SK-N-SH (cell line): Measurements from ENCODE around the gene CCDC40. TPM values are rescaled to one million over a fixed set of nuclear protein-coding genes. Genes with fewer than 3 reads are reported as not detected.

Experiments
- CTCF ChIA-PET: fragments of 300-600, 350-600 bp; formaldehyde crosslinking; extraction: SDS; loops from one replicate; lab custom pipeline; 2021; lab: Yijun Ruan, JAX
- POLR2A ChIA-PET: fragments of 350-600 bp; sonication (Branson Sonifier 250); formaldehyde crosslinking; extraction: SDS; loops from one replicate; lab custom pipeline; 2020; ENCODE audit warnings: antibody characterized with exemption, inconsistent platforms; lab: Yijun Ruan, JAX
- DNase-seq: peaks from one replicate; pipeline ENCODE4 v3.0.0; 2012
- H2AFZ ChIP-seq: fragments of 200-600 bp; sonication (generic); 2 replicates; pipeline ENCODE4 v1.8.1; 2016; ENCODE audit warnings: antibody characterized with exemption, mild to moderate bottlenecking, low read depth
- H3F3A ChIP-seq: fragments of 200-600 bp; sonication (generic); replicated peaks from 2 replicates; pipeline ENCODE3; 2016; ENCODE audit warnings: antibody characterized with exemption, mild to moderate bottlenecking; ENCODE audit not compliant: insufficient read depth
- H3K27ac ChIP-seq, 2 experiments: fragments of 200-500 bp in 1 of 2; fragments of 200-600 bp in 1 of 2; sonication (Bioruptor generic) in 1 of 2; sonication (generic), shearing (Covaris generic) in 1 of 2; 2 replicates each; pipeline versions ENCODE4 v1.5.1 to v1.6.1; 2014 to 2016; ENCODE audit warnings: low read depth in 2 of 2, inconsistent platforms in 1 of 2, low read length in 1 of 2, mild to moderate bottlenecking in 1 of 2, mixed read lengths in 1 of 2
- H3K27me3 ChIP-seq: fragments of 200-600 bp; sonication (generic), shearing (Covaris generic); 2 replicates; pipeline ENCODE4 v1.6.1; 2016; ENCODE audit warnings: mixed run types; ENCODE audit not compliant: insufficient read depth
- H3K36me3 ChIP-seq, 2 experiments: fragments of 200-500 bp in 1 of 2; fragments of 200-600 bp in 1 of 2; sonication (Bioruptor generic) in 1 of 2; sonication (generic) in 1 of 2; replicated peaks in 1 of 2; 2 replicates each; pipeline versions ENCODE3 to v1.5.1; 2014 to 2016; ENCODE audit warnings: low read length in 1 of 2, mild to moderate bottlenecking in 1 of 2; ENCODE audit not compliant: insufficient read depth in 2 of 2, control insufficient read depth in 1 of 2
- H3K4me1 ChIP-seq, 2 experiments: fragments of 200-500 bp in 1 of 2; fragments of 200-600 bp in 1 of 2; sonication (Bioruptor generic) in 1 of 2; sonication (generic), shearing (Covaris generic) in 1 of 2; 2 replicates each; pipeline versions ENCODE4 v1.5.1 to v1.6.1; 2014 to 2016; ENCODE audit warnings: low read depth in 1 of 2, low read length in 1 of 2, mixed run types in 1 of 2; ENCODE audit not compliant: insufficient read depth in 2 of 2, control insufficient read depth in 1 of 2
- H3K4me2 ChIP-seq: fragments of 200-600 bp; sonication (generic), shearing (Covaris generic); 2 replicates; pipeline ENCODE4 v1.6.1; 2017; ENCODE audit warnings: mixed run types
- H3K4me3 ChIP-seq, 2 experiments: fragments of 200-500 bp in 1 of 2; fragments of 200-600 bp in 1 of 2; sonication (Bioruptor generic) in 1 of 2; sonication (generic), shearing (Covaris generic) in 1 of 2; 2 replicates each; pipeline versions ENCODE4 v1.5.1 to v1.8.1; 2014 to 2016; ENCODE audit warnings: low read depth in 2 of 2, inconsistent platforms in 1 of 2, low read length in 1 of 2, mild to moderate bottlenecking in 1 of 2, mixed read lengths in 1 of 2, moderate library complexity in 1 of 2
- H3K79me2 ChIP-seq: fragments of 200-600 bp; sonication (generic); 2 replicates; pipeline ENCODE4 v1.8.1; 2017; ENCODE audit warnings: mild to moderate bottlenecking; ENCODE audit not compliant: insufficient read depth
- H3K9ac ChIP-seq: fragments of 200-600 bp; sonication (generic); 2 replicates; pipeline ENCODE4 v1.6.1; 2017; ENCODE audit warnings: mixed run types
- H3K9me2 ChIP-seq: fragments of 200-600 bp; sonication (generic); 2 replicates; pipeline ENCODE4 v1.6.1; 2017; ENCODE audit warnings: mixed run types
- H3K9me3 ChIP-seq: fragments of 200-600 bp; sonication (generic); 2 replicates; pipeline ENCODE4 v1.6.1; 2017; ENCODE audit warnings: mixed run types, mild to moderate bottlenecking, moderate library complexity
- H4K20me1 ChIP-seq: fragments of 200-600 bp; sonication (generic); 2 replicates; pipeline ENCODE4 v1.6.1; 2017; ENCODE audit warnings: mild to moderate bottlenecking, mixed run types; ENCODE audit not compliant: insufficient read depth
- ELF1 ChIP-seq: IDR thresholded peaks from 2 replicates; pipeline ENCODE4 v1.4.0; 2012
- EP300 ChIP-seq, 2 experiments: IDR thresholded peaks; 2 replicates each; pipeline versions ENCODE4 v1.4.0 to v1.6.1; 2012; ENCODE audit warnings: borderline replicate concordance in 1 of 2, low read depth in 1 of 2, low read length in 1 of 2
- EZH2phosphoT487 ChIP-seq: fragments of 200-600 bp; sonication (generic); IDR thresholded peaks from 2 replicates; pipeline ENCODE4 v1.6.1; 2017; ENCODE audit warnings: low read depth, mixed run types, mild to moderate bottlenecking, antibody characterized with exemption, moderate library complexity, borderline replicate concordance
- FOXM1 ChIP-seq: IDR thresholded peaks from 2 replicates; pipeline ENCODE4 v1.4.0; 2012; ENCODE audit warnings: low read depth, mild to moderate bottlenecking
- NFIC ChIP-seq: IDR thresholded peaks from 2 replicates; pipeline ENCODE4 v1.4.0; 2012; ENCODE audit warnings: borderline replicate concordance
- PBX3 ChIP-seq: IDR thresholded peaks from 2 replicates; pipeline ENCODE4; 2012
- POLR2AphosphoS5 ChIP-seq: IDR thresholded peaks from 2 replicates; pipeline ENCODE4 v1.6.1; 2012; ENCODE audit warnings: low read depth, low read length
- RCOR1 ChIP-seq: fragments of 150-350 bp; IDR thresholded peaks from 2 replicates; pipeline ENCODE4 v1.6.1; 2017; ENCODE audit warnings: antibody characterized with exemption, low read length
- RXRA ChIP-seq: IDR thresholded peaks from 2 replicates; pipeline ENCODE4 v1.4.0; 2012; ENCODE audit warnings: low read depth, mild to moderate bottlenecking, borderline replicate concordance
- SIN3A ChIP-seq: IDR thresholded peaks from 2 replicates; pipeline ENCODE4 v1.6.1; 2012; ENCODE audit warnings: low read depth, mild to moderate bottlenecking, low read length, moderate library complexity, borderline replicate concordance
- TAF1 ChIP-seq: IDR thresholded peaks from 2 replicates; pipeline ENCODE4 v1.6.1; 2012; ENCODE audit warnings: low read depth, mild to moderate bottlenecking, low read length, moderate library complexity, borderline replicate concordance
- USF2 ChIP-seq: fragments of 150-350 bp; IDR thresholded peaks from 2 replicates; pipeline ENCODE4 v1.6.1; 2017; ENCODE audit warnings: antibody characterized with exemption, low read length, low read depth, borderline replicate concordance
- ZBTB33 ChIP-seq: IDR thresholded peaks from 2 replicates; pipeline ENCODE4 v1.4.0; 2012; ENCODE audit warnings: low read depth, borderline replicate concordance
- WGBS: methylation state at CpG from one replicate; pipeline ENCODE4 v1.1.6; 2017; ENCODE audit warnings: low lambda C conversion rate; 5-methylcytosine and 5-hydroxymethylcytosine counted together
- polyA plus RNA-seq, 3 experiments: library from polyadenylated mRNA; depleted of rRNA; stranded (reverse); fragments of >200 nt; gene quantifications; 2 replicates each; pipeline ENCODE4 v1.2.3, GENCODE V29; 2012
- TF ChIP-seq, protein P1 (sequence below): IDR thresholded peaks from 2 replicates; pipeline ENCODE4 v1.6.1; 2012; ENCODE audit warnings: mild to moderate bottlenecking, low read depth, low read length, moderate library complexity

Gene CCDC40
- polyA plus RNA-seq, 1 of the 3 experiments (the other 2 are of a cell fraction) = 17.3 TPM

GRCh38 chr17:80116276-80116920 lies 80.0 kb downstream of the CCDC40 start:
- POLR2A ChIA-PET = interaction anchor here (0.6 to 3.0 kb wide), 2 partner anchors 15 to 149 kb away, joined by 3 to 10 read pairs; partner anchors contain the start of gene GAA
- no peak for TF ChIP-seq USF2
- TF ChIP-seq FOXM1 = no peak
- no peak for TF ChIP-seq RXRA
- TF ChIP-seq ELF1 = no peak
- Histone ChIP-seq H3K36me3 (peaks cover 0 to 5% of the 10 kb centered on the region in 2 experiments), H3K79me2 (no peaks in the 10 kb centered on the region), H3K27ac (no peak overlapping the region), H3F3A (peaks cover 10% of the 10 kb centered on the region), H3K27me3 (no peaks in the 10 kb centered on the region), H3K4me2 (no peak overlapping the region), H2AFZ (no peak overlapping the region), H3K9me3 (no peaks in the 10 kb centered on the region), H3K9ac (no peak overlapping the region), H3K4me3 (no peak overlapping the region), H4K20me1 (no peaks in the 10 kb centered on the region), H3K9me2 (no peaks in the 10 kb centered on the region), H3K4me1 (no peaks in the 10 kb centered on the region)
- CTCF ChIA-PET = interaction anchor here (0.6 to 5.8 kb wide), 3 partner anchors 12 to 33 kb away, joined by 3 to 37 read pairs (median 7); partner anchors contain the start of gene GAA
- DNase-seq = no peak
- WGBS = 81% methylated on average over 16 of the region's 16 CpGs

- CTCF ChIA-PET = interaction anchor here (2.0 to 5.8 kb wide), 2 partner anchors 16 to 33 kb away, joined by 7 to 37 read pairs; partner anchors contain the start of gene GAA
- no peak overlapping the region for H3K4me2 ChIP-seq
- H2AFZ ChIP-seq = no peak overlapping the region
- H3F3A ChIP-seq = peaks cover 10% of the 10 kb centered on the region
- no peaks in the 10 kb centered on the region for H3K27me3 ChIP-seq
- POLR2A ChIA-PET = no interaction called here
- no peak overlapping the region for H3K9ac ChIP-seq
- no peaks in the 10 kb centered on the region for H3K4me1 ChIP-seq
- no peaks in the 10 kb centered on the region for H4K20me1 ChIP-seq
- peak; percentile 43 for DNase-seq
- no peaks in the 10 kb centered on the region for H3K9me2 ChIP-seq
- no peaks in the 10 kb centered on the region for H3K79me2 ChIP-seq
- no peak for TF ChIP-seq PBX3
- TF ChIP-seq, protein P1, sequence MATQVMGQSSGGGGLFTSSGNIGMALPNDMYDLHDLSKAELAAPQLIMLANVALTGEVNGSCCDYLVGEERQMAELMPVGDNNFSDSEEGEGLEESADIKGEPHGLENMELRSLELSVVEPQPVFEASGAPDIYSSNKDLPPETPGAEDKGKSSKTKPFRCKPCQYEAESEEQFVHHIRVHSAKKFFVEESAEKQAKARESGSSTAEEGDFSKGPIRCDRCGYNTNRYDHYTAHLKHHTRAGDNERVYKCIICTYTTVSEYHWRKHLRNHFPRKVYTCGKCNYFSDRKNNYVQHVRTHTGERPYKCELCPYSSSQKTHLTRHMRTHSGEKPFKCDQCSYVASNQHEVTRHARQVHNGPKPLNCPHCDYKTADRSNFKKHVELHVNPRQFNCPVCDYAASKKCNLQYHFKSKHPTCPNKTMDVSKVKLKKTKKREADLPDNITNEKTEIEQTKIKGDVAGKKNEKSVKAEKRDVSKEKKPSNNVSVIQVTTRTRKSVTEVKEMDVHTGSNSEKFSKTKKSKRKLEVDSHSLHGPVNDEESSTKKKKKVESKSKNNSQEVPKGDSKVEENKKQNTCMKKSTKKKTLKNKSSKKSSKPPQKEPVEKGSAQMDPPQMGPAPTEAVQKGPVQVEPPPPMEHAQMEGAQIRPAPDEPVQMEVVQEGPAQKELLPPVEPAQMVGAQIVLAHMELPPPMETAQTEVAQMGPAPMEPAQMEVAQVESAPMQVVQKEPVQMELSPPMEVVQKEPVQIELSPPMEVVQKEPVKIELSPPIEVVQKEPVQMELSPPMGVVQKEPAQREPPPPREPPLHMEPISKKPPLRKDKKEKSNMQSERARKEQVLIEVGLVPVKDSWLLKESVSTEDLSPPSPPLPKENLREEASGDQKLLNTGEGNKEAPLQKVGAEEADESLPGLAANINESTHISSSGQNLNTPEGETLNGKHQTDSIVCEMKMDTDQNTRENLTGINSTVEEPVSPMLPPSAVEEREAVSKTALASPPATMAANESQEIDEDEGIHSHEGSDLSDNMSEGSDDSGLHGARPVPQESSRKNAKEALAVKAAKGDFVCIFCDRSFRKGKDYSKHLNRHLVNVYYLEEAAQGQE = no peak
- TF ChIP-seq SIN3A = no peak
- TF ChIP-seq EZH2phosphoT487 = no peak
- no peak for TF ChIP-seq NFIC
- TF ChIP-seq POLR2AphosphoS5 = no peak
- TF ChIP-seq TAF1 = no peak
- TF ChIP-seq RCOR1 = no peak
- no peak for TF ChIP-seq ZBTB33
- no peak for TF ChIP-seq EP300 (IDR thresholded peaks at IDR 0.05; ENCODE audit: borderline replicate concordance in 1 of 2, low read depth in 1 of 2, low read length in 1 of 2)
- no peak overlapping the region for H3K27ac ChIP-seq
- 96% methylated on average over 12 of the region's 13 CpGs for WGBS
- H3K4me3 ChIP-seq = no peak overlapping the region
- no peaks in the 10 kb centered on the region for H3K9me3 ChIP-seq
- peaks cover 0 to 5% of the 10 kb centered on the region in 2 experiments for H3K36me3 ChIP-seq
Measured at GRCh38 chr17:80116921-80117380, 80.5 kb downstream of the CCDC40 start.
